OCI-LY3 (cell line): ENCODE data around the gene ATRN.
"Not testable (repeated sequence)": the region's sequence is repeated elsewhere in the genome, so short reads cannot be mapped to it uniquely, and the experiment has no call there.

Experiments used
- H2AFZ ChIP-seq: fragments of 200-600, 300-600 bp; shearing (Covaris generic); 2 replicates; pipeline ENCODE4 v1.6.0; 2014; ENCODE audit warnings: antibody characterized with exemption, low read depth, low read length
- H3K27ac ChIP-seq: fragments of 200-600, 300-600 bp; sonication (generic); 2 replicates; pipeline ENCODE4 v1.5.1; 2014; ENCODE audit warnings: mild to moderate bottlenecking, low read length, moderate library complexity, mixed read lengths
- H3K27me3 ChIP-seq: fragments of 200-600, 300-600 bp; sonication (generic); 2 replicates; pipeline ENCODE4 v1.6.1; 2014; ENCODE audit warnings: low read depth, low read length, mixed read lengths
- H3K36me3 ChIP-seq: fragments of 200-600, 300-600 bp; sonication (generic); replicated peaks from 2 replicates; pipeline ENCODE3; 2014; ENCODE audit warnings: low read depth, low read length, mixed read lengths
- H3K4me1 ChIP-seq: fragments of 300-600, 200-600 bp; sonication (generic); 2 replicates; pipeline ENCODE4 v1.6.1; 2014; ENCODE audit warnings: low read length, mixed read lengths
- H3K4me2 ChIP-seq: fragments of 200-600, 300-600 bp; sonication (generic); 2 replicates; pipeline ENCODE4 v1.6.1; 2014; ENCODE audit warnings: low read length, mixed read lengths
- H3K4me3 ChIP-seq: fragments of 300-600, 200-600 bp; sonication (generic); 2 replicates; pipeline ENCODE4 v1.5.1; 2014; ENCODE audit warnings: antibody characterized with exemption, mild to moderate bottlenecking, low read length, moderate library complexity
- H3K79me2 ChIP-seq: fragments of 300-600, 200-600 bp; shearing (Covaris generic); 2 replicates; pipeline ENCODE4 v1.6.1; 2014; ENCODE audit warnings: mild to moderate bottlenecking, low read length, mixed read lengths
- H3K9ac ChIP-seq: fragments of 300-600, 200-600 bp; shearing (Covaris generic); 2 replicates; pipeline ENCODE4 v1.6.0; 2014; ENCODE audit warnings: mild to moderate bottlenecking, low read length, moderate library complexity
- H3K9me3 ChIP-seq: fragments of 200-600, 300-600 bp; shearing (Covaris generic); 2 replicates; pipeline ENCODE4 v1.6.1; 2014; ENCODE audit warnings: low read length, mixed read lengths; ENCODE audit not compliant: insufficient read depth
- H4K20me1 ChIP-seq: fragments of 200-600, 300-600 bp; sonication (generic); 2 replicates; pipeline ENCODE4 v1.6.1; 2016; ENCODE audit warnings: low read length, mixed read lengths; ENCODE audit not compliant: insufficient read depth
- EZH2phosphoT487 ChIP-seq: fragments of 200-600 bp; shearing (Covaris generic); IDR thresholded peaks from 2 replicates; pipeline ENCODE4 v1.6.1; 2018; ENCODE audit warnings: antibody characterized with exemption, mixed run types, low read depth
- TF ChIP-seq, protein P1 (sequence below): fragments of 200-600, 300-600 bp; sonication (generic); IDR thresholded peaks from 2 replicates; pipeline ENCODE4 v1.5.1; 2014; ENCODE audit warnings: antibody characterized with exemption, low read length, low read depth

ATRN gene

DNA sequence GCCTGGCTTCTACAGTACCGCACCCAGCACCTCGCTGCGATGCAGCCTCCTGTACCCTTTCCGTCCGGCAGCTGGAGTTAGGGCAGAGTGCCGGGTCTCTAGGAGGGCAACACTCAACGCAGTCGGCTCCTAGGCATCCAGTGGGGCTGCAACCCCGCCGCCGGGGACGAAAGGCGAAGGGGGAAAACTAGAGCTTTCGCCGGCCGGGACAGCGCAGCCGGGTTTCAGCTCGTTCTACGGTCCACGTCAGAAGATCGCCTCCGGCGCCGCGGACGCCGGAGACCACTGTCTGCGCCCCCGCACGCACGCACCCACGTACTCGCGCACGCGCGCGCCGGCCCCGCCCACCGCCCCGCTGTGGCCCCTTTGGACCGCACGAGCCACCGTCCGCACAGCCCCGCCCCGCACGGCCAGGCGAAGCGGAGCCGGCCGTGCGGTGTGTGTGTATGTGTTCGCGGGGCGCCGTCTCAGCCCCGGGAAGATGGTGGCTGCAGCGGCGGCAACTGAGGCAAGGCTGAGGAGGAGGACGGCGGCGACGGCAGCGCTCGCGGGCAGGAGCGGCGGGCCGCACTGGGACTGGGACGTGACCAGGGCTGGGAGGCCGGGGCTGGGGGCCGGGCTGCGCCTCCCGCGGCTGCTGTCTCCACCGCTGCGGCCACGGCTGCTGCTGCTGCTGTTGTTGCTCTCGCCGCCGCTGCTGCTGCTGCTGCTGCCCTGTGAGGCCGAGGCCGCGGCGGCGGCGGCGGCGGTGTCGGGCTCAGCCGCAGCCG, at the start of gene ATRN:
Gene ATRN (plus strand): TSS at position 392 of the 770 bp plus-strand sequence. CDS start 90 bp downstream, at position 482.
- Histone ChIP-seq H3K9ac (peak within 1 kb of the TSS; percentile 75), H3K4me1 (peaks cover 17% of the 10 kb centered on the region), H2AFZ (peak within 1 kb of the TSS; percentile 74; the same call in 1 of the 2 replicates), H3K9me3 (no peaks in the 10 kb centered on the region), H4K20me1 (0 out of 2 replicates have a peak, but pooled peaks cover 4% of the 10 kb centered on the region), H3K36me3 (no peaks in the 10 kb centered on the region), H3K27ac (peak within 1 kb of the TSS; percentile 7; the same call in 1 of the 2 replicates), H3K27me3 (peaks cover 14% of the 10 kb centered on the region), H3K79me2 (peaks cover 39% of the 10 kb centered on the region), H3K4me3 (peak within 1 kb of the TSS; percentile 81), H3K4me2 (peak within 1 kb of the TSS; percentile 94)
- TF ChIP-seq, protein P1, sequence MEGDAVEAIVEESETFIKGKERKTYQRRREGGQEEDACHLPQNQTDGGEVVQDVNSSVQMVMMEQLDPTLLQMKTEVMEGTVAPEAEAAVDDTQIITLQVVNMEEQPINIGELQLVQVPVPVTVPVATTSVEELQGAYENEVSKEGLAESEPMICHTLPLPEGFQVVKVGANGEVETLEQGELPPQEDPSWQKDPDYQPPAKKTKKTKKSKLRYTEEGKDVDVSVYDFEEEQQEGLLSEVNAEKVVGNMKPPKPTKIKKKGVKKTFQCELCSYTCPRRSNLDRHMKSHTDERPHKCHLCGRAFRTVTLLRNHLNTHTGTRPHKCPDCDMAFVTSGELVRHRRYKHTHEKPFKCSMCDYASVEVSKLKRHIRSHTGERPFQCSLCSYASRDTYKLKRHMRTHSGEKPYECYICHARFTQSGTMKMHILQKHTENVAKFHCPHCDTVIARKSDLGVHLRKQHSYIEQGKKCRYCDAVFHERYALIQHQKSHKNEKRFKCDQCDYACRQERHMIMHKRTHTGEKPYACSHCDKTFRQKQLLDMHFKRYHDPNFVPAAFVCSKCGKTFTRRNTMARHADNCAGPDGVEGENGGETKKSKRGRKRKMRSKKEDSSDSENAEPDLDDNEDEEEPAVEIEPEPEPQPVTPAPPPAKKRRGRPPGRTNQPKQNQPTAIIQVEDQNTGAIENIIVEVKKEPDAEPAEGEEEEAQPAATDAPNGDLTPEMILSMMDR: no peak
- no peak for TF ChIP-seq EZH2phosphoT487

- no peaks in the 10 kb centered on the region for H3K9me3 ChIP-seq
- TF ChIP-seq, protein P1: no peak
- no peak for TF ChIP-seq EZH2phosphoT487
- H3K27me3 ChIP-seq: peaks cover 7% of the 10 kb centered on the region; the same call in 1 of the 2 replicates
- H3K79me2 ChIP-seq: no peaks in the 10 kb centered on the region
- peaks cover 12% of the 10 kb centered on the region for H3K4me1 ChIP-seq
- no peak overlapping the region for H3K9ac ChIP-seq
- H3K36me3 ChIP-seq: no peaks in the 10 kb centered on the region
- no peak overlapping the region for H3K4me2 ChIP-seq
- H3K27ac ChIP-seq: no peak overlapping the region
- H3K4me3 ChIP-seq: no peak overlapping the region
- H4K20me1 ChIP-seq: no peaks in the 10 kb centered on the region
- H2AFZ ChIP-seq: no peak overlapping the region
Measured at GRCh38 chr20:3421985-3422384, 48.8 kb upstream of the ATRN start.

- Histone ChIP-seq H2AFZ (no peak overlapping the region), H3K4me3 (no peak overlapping the region), H3K36me3 (no peaks in the 10 kb centered on the region), H3K27me3 (peaks cover 7% of the 10 kb centered on the region; the same call in 1 of the 2 replicates), H3K9ac (no peak overlapping the region), H3K79me2 (no peaks in the 10 kb centered on the region), H3K4me2 (no peak overlapping the region), H3K9me3 (no peaks in the 10 kb centered on the region), H3K4me1 (peaks cover 12% of the 10 kb centered on the region), H4K20me1 (no peaks in the 10 kb centered on the region), H3K27ac (no peak overlapping the region)
- TF ChIP-seq EZH2phosphoT487: no peak
- TF ChIP-seq, protein P1: no peak
Measured at GRCh38 chr20:3423126-3423525, 47.7 kb upstream of the ATRN start.

GRCh38 chr20:3426766-3427165, 44.1 kb upstream of the ATRN start:
- not testable (repeated sequence) for H3K4me2 ChIP-seq, H3K79me2 ChIP-seq, H3K27me3 ChIP-seq, H3K36me3 ChIP-seq, H3K27ac ChIP-seq, H3K9me3 ChIP-seq, H3K4me1 ChIP-seq, H2AFZ ChIP-seq, H4K20me1 ChIP-seq, H3K4me3 ChIP-seq, H3K9ac ChIP-seq
